PC-3 (cell line): ENCODE data around the gene SAP30.

Experiments used
- CTCF ChIP-seq: fragments of 300-600 bp; sonication (generic); conservative IDR thresholded peaks from 2 replicates; pipeline ENCODE4 v1.5.1; 2017; ENCODE audit warnings: antibody characterized with exemption, low read depth, mild to moderate bottlenecking, low read length
- EZH2 ChIP-seq: fragments of 300-600 bp; sonication (generic); IDR thresholded peaks from one replicate; pipeline ENCODE4 v1.6.1; 2017; ENCODE audit warnings: antibody characterized with exemption, mild to moderate bottlenecking, low read length; ENCODE audit not compliant: unreplicated experiment

GRCh38 chr4:173332963-173333657 lies 37.6 kb upstream of the SAP30 start:
- TF ChIP-seq CTCF: no peak
- no peak for TF ChIP-seq EZH2
